GM23338 (cell line): ENCODE results near the gene OCA2. TPM values are rescaled to one million over a fixed set of nuclear protein-coding genes. Genes with fewer than 3 reads are reported as not detected.
A peak's percentile ranks its signal among the peaks of the same experiment; 100 is the strongest.

Experiments used
- ATAC-seq: fragments of 200-7000 bp; cut with Tn5 transposase; 3 replicates; pipeline ENCODE4 v1.9.1; 2020
- DNase-seq: peaks from one replicate; pipeline ENCODE4 v3.0.0-alpha.2; 2015; ENCODE audit warnings: low spot score
- H2AFZ ChIP-seq: fragments of 200-600 bp; sonication (generic); 2 replicates; pipeline ENCODE4 v1.8.0; 2016; ENCODE audit warnings: antibody characterized with exemption, mild to moderate bottlenecking, moderate library complexity
- H3F3A ChIP-seq: fragments of 200-600 bp; sonication (generic); replicated peaks from 2 replicates; pipeline ENCODE4 v1.8.0; 2017; ENCODE audit warnings: antibody characterized with exemption, mixed run types, low read depth
- H3K27ac ChIP-seq: fragments of 200-600 bp; sonication (generic); 2 replicates; pipeline ENCODE4 v1.6.1; 2016; ENCODE audit warnings: low read depth
- H3K27me3 ChIP-seq: fragments of 200-600 bp; sonication (generic); 2 replicates; pipeline ENCODE4 v1.8.0; 2016; ENCODE audit warnings: mild to moderate bottlenecking, mixed run types, moderate library complexity; ENCODE audit not compliant: insufficient read depth
- H3K36me3 ChIP-seq: fragments of 200-600 bp; sonication (generic); 2 replicates; pipeline ENCODE4 v1.8.0; 2016; ENCODE audit warnings: mild to moderate bottlenecking; ENCODE audit not compliant: insufficient read depth
- H3K4me1 ChIP-seq: fragments of 200-600 bp; sonication (generic); 2 replicates; pipeline ENCODE4 v1.8.0; 2016; ENCODE audit warnings: mild to moderate bottlenecking, moderate library complexity; ENCODE audit not compliant: insufficient read depth
- H3K4me2 ChIP-seq: fragments of 200-600 bp; sonication (generic); 2 replicates; pipeline ENCODE4 v1.7.1; 2017; ENCODE audit warnings: mixed run types
- H3K4me3 ChIP-seq: fragments of 200-600 bp; sonication (generic); 2 replicates; pipeline ENCODE4 v1.6.1; 2016; ENCODE audit warnings: mixed run types
- H3K79me2 ChIP-seq: fragments of 200-600 bp; sonication (generic); replicated peaks from 2 replicates; pipeline ENCODE4 v1.8.0; 2017; ENCODE audit warnings: mild to moderate bottlenecking; ENCODE audit not compliant: insufficient read depth
- H3K9me2 ChIP-seq: fragments of 200-600 bp; sonication (generic); 2 replicates; pipeline ENCODE4 v1.8.0; 2017; ENCODE audit not compliant: insufficient read depth
- H4K20me1 ChIP-seq: fragments of 200-600 bp; sonication (generic); replicated peaks from 2 replicates; pipeline ENCODE4 v1.8.0; 2017; ENCODE audit warnings: mild to moderate bottlenecking; ENCODE audit not compliant: insufficient read depth
- H3K27ac Mint-ChIP-seq: 2 replicates; pipeline ENCODE4 v1.8.0; 2020; ENCODE audit warnings: inconsistent platforms, mild to moderate bottlenecking, moderate library complexity, mixed read lengths
- H3K27me3 Mint-ChIP-seq: 3 replicates; pipeline ENCODE4 v1.8.0; 2022; ENCODE audit warnings: low read depth, mild to moderate bottlenecking, moderate library complexity, mixed read lengths, inconsistent platforms; ENCODE audit not compliant: insufficient read depth, poor library complexity
- H3K36me3 Mint-ChIP-seq: 3 replicates; pipeline ENCODE4 v1.8.0; 2021; ENCODE audit warnings: low read depth, mild to moderate bottlenecking, inconsistent platforms, moderate library complexity, mixed read lengths
- H3K4me1 Mint-ChIP-seq: 3 replicates; pipeline ENCODE4 v1.8.0; 2020; ENCODE audit warnings: mild to moderate bottlenecking, inconsistent platforms, mixed read lengths
- H3K4me3 Mint-ChIP-seq: 3 replicates; pipeline ENCODE4 v1.8.0; 2021; ENCODE audit warnings: moderate library complexity, mild to moderate bottlenecking, inconsistent platforms, mixed read lengths
- H3K9me3 Mint-ChIP-seq: 3 replicates; pipeline ENCODE4 v1.8.0; 2020; ENCODE audit warnings: moderate library complexity, mild to moderate bottlenecking, inconsistent platforms, mixed read lengths
- CREB1 ChIP-seq: fragments of 250-450 bp; sonication (Bioruptor Pico); IDR thresholded peaks from 2 replicates; pipeline ENCODE4 v1.5.0; 2020; ENCODE audit warnings: low read depth, mild to moderate bottlenecking, moderate library complexity
- CTCF ChIP-seq, 2 experiments: fragments of 200-600 bp in 1 of 2; sonication (generic) in 1 of 2; conservative IDR thresholded peaks; 2 replicates each; pipeline versions ENCODE4 v1.5.1 to v1.6.1; 2016 to 2017; ENCODE audit warnings: antibody characterized with exemption in 2 of 2, low read depth in 2 of 2, mild to moderate bottlenecking in 2 of 2, moderate library complexity in 1 of 2
- EZH2 ChIP-seq: fragments of 200-600 bp; sonication (generic); IDR thresholded peaks from one replicate; pipeline ENCODE4 v1.8.0; 2017; ENCODE audit warnings: antibody characterized with exemption, mild to moderate bottlenecking, low read depth; ENCODE audit not compliant: unreplicated experiment
- EZH2phosphoT487 ChIP-seq: fragments of 200-600 bp; sonication (generic); IDR thresholded peaks from one replicate; pipeline ENCODE4 v1.8.1; 2018; ENCODE audit warnings: antibody characterized with exemption; ENCODE audit not compliant: unreplicated experiment
- JUNB ChIP-seq: IDR thresholded peaks from one replicate; pipeline ENCODE4 v1.6.1; 2016; ENCODE audit warnings: antibody characterized with exemption; ENCODE audit not compliant: unreplicated experiment
- NANOG ChIP-seq: IDR thresholded peaks from 2 replicates; pipeline ENCODE4 v1.6.1; 2016; ENCODE audit warnings: antibody characterized with exemption, borderline replicate concordance
- POLR2AphosphoS5 ChIP-seq: IDR thresholded peaks from 2 replicates; pipeline ENCODE4 v1.6.1; 2016; ENCODE audit warnings: antibody characterized with exemption, low read depth
- REST ChIP-seq: IDR thresholded peaks from one replicate; pipeline ENCODE4 v1.6.1; 2018; ENCODE audit warnings: antibody characterized with exemption; ENCODE audit not compliant: unreplicated experiment
- STAT1 ChIP-seq: IDR thresholded peaks from one replicate; pipeline ENCODE4 v1.6.1; 2016; ENCODE audit warnings: antibody characterized with exemption; ENCODE audit not compliant: unreplicated experiment
- ZNF114 ChIP-seq: fragments of 250-450 bp; sonication (Bioruptor Pico); IDR thresholded peaks from 2 replicates; pipeline ENCODE4 v1.5.0; 2020; ENCODE audit warnings: mild to moderate bottlenecking, moderate library complexity
- ZNF331 ChIP-seq: fragments of 250-450 bp; sonication (Bioruptor Pico); IDR thresholded peaks from 2 replicates; pipeline ENCODE4 v1.5.0; 2020; ENCODE audit warnings: low read depth, mild to moderate bottlenecking, moderate library complexity
- ZNF462 ChIP-seq: fragments of 250-450 bp; sonication (Bioruptor Pico); IDR thresholded peaks from 2 replicates; pipeline ENCODE4 v1.5.0; 2020; ENCODE audit warnings: mild to moderate bottlenecking, moderate library complexity
- polyA plus RNA-seq: library from polyadenylated mRNA; unstranded; fragments of >200 nt; fragmentation: Nextera tagmentation; extraction: Ambion mirVana; gene quantifications from 2 replicates; pipeline ENCODE4 v1.2.1, GENCODE V29; 2016
- total RNA-seq: library from RNA; depleted of rRNA; stranded (reverse); fragments of >200 nt; shearing (Covaris generic); gene quantifications from 2 replicates; pipeline ENCODE4 v1.2.3, GENCODE V29; 2014
- TF ChIP-seq, protein P1 (sequence below): IDR thresholded peaks from 2 replicates; pipeline ENCODE4 v1.6.1; 2016; ENCODE audit warnings: antibody characterized with exemption

Gene OCA2
- total and polyA plus RNA-seq, 2 experiments from 2014 or later = 0.40 to 0.69 TPM

GRCh38 chr15:28098360-28098765 lies 752 bp downstream of the OCA2 start:
- TF ChIP-seq ZNF114 (CRISPR knock-in tag) (no peak), JUNB (no peak), EZH2 (no peak), CTCF (conservative IDR thresholded peaks at IDR 0.05; ENCODE audit: low read depth in 2 of 2) (no peak), CREB1 (CRISPR knock-in tag) (no peak), ZNF462 (CRISPR knock-in tag) (no peak), STAT1 (no peak), ZNF331 (CRISPR knock-in tag) (no peak), EZH2phosphoT487 (no peak), REST (no peak), POLR2AphosphoS5 (no peak), NANOG (no peak)
- TF ChIP-seq, protein P1, sequence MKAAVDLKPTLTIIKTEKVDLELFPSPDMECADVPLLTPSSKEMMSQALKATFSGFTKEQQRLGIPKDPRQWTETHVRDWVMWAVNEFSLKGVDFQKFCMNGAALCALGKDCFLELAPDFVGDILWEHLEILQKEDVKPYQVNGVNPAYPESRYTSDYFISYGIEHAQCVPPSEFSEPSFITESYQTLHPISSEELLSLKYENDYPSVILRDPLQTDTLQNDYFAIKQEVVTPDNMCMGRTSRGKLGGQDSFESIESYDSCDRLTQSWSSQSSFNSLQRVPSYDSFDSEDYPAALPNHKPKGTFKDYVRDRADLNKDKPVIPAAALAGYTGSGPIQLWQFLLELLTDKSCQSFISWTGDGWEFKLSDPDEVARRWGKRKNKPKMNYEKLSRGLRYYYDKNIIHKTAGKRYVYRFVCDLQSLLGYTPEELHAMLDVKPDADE = no peak
- H3K27me3 Mint-ChIP-seq = peaks cover 75% of the 10 kb centered on the region
- Histone ChIP-seq H4K20me1 (no peaks in the 10 kb centered on the region; the same call in 1 of the 2 replicates), H3F3A (no peaks in the 10 kb centered on the region), H3K4me3 (peak overlapping the region; percentile 64), H3K79me2 (no peaks in the 10 kb centered on the region), H3K27ac (no peak overlapping the region), H2AFZ (no peak overlapping the region), H3K4me1 (peaks cover 9% of the 10 kb centered on the region), H3K4me2 (peak overlapping the region; percentile 83), H3K36me3 (no peaks in the 10 kb centered on the region), H3K9me2 (no peaks in the 10 kb centered on the region), H3K27me3 (peaks cover 86% of the 10 kb centered on the region)
- peaks cover 23% of the 10 kb centered on the region for H3K4me1 Mint-ChIP-seq
- H3K27ac Mint-ChIP-seq = no peak overlapping the region
- peaks cover 4% of the 10 kb centered on the region; the same call in 2 of the 3 replicates for H3K9me3 Mint-ChIP-seq
- ATAC-seq (no peak), DNase-seq (no peak)
- H3K4me3 Mint-ChIP-seq = peak overlapping the region; percentile 76
- no peaks in the 10 kb centered on the region; the same call in 2 of the 3 replicates for H3K36me3 Mint-ChIP-seq
